Smooth muscle cell (in vitro differentiated cells): ENCODE data around the gene BTC. TPM values are rescaled to one million over a fixed set of nuclear protein-coding genes. Genes with fewer than 3 reads are reported as not detected.
A peak's percentile ranks its signal among the peaks of the same experiment; 100 is the strongest.

ENCODE experiments used
- DNase-seq: peaks from one replicate; lab custom pipeline; 2025; ENCODE audit not compliant: unreplicated experiment; lab: John Stamatoyannopoulos, UW
- H2AFZ ChIP-seq: fragments of 200-600 bp; sonication (generic); 2 replicates; pipeline ENCODE4 v1.6.0; 2016; ENCODE audit warnings: antibody characterized with exemption, low read depth, mild to moderate bottlenecking
- H3F3A ChIP-seq: fragments of 200-600 bp; sonication (generic); 2 replicates; pipeline ENCODE4 v1.6.0; 2017; ENCODE audit warnings: antibody characterized with exemption, low read depth
- H3K27ac ChIP-seq: fragments of 200-600 bp; sonication (generic); 2 replicates; pipeline ENCODE4 v1.5.1; 2016; ENCODE audit warnings: low read depth, mild to moderate bottlenecking
- H3K27me3 ChIP-seq: fragments of 200-600 bp; sonication (generic); 2 replicates; pipeline ENCODE4 v1.6.1; 2016; ENCODE audit warnings: low read depth, mild to moderate bottlenecking
- H3K36me3 ChIP-seq: fragments of 200-600 bp; sonication (generic); 2 replicates; pipeline ENCODE4 v1.5.1; 2016; ENCODE audit warnings: low read depth
- H3K4me1 ChIP-seq: fragments of 200-600 bp; sonication (generic); 2 replicates; pipeline ENCODE4 v1.5.1; 2016; ENCODE audit warnings: low read depth
- H3K4me2 ChIP-seq: fragments of 200-600 bp; sonication (generic); 2 replicates; pipeline ENCODE4 v1.6.0; 2016; ENCODE audit warnings: mild to moderate bottlenecking
- H3K4me3 ChIP-seq: fragments of 200-600 bp; sonication (generic); 2 replicates; pipeline ENCODE4 v1.5.1; 2016; ENCODE audit warnings: mild to moderate bottlenecking
- H3K79me2 ChIP-seq: fragments of 200-600 bp; sonication (generic); 2 replicates; pipeline ENCODE4 v1.6.0; 2016; ENCODE audit warnings: low read depth, mild to moderate bottlenecking
- H3K9ac ChIP-seq: fragments of 200-600 bp; sonication (generic); 2 replicates; pipeline ENCODE4 v1.6.0; 2016; ENCODE audit warnings: low read depth
- H3K9me3 ChIP-seq: fragments of 200-600 bp; sonication (generic); replicated peaks from 2 replicates; pipeline ENCODE4 v1.5.1; 2016; ENCODE audit warnings: low read depth
- H4K20me1 ChIP-seq: fragments of 200-600 bp; sonication (generic); 2 replicates; pipeline ENCODE4 v1.6.0; 2016; ENCODE audit warnings: low read depth
- CTCF ChIP-seq: fragments of 200-600 bp; sonication (generic); IDR thresholded peaks from 2 replicates; pipeline ENCODE4 v1.5.1; 2017; ENCODE audit warnings: borderline replicate concordance, mild to moderate bottlenecking, antibody characterized with exemption; ENCODE audit not compliant: insufficient read depth, poor library complexity, severe bottlenecking
- WGBS: methylation state at CpG from one replicate; pipeline ENCODE4 v1.1.7; 2016; ENCODE audit warnings: low lambda C conversion rate; 5-methylcytosine and 5-hydroxymethylcytosine counted together
- polyA plus RNA-seq: library from polyadenylated mRNA; unstranded; fragments of >200 nt; fragmentation: Nextera tagmentation; extraction: Ambion mirVana; gene quantifications from 2 replicates; pipeline ENCODE4 v1.2.1, GENCODE V29; 2016
- total RNA-seq: library from RNA; depleted of rRNA; stranded (reverse); fragments of >200 nt; gene quantifications from 2 replicates; pipeline ENCODE4 v1.2.3, GENCODE V29; 2014

The BTC gene, protein sequence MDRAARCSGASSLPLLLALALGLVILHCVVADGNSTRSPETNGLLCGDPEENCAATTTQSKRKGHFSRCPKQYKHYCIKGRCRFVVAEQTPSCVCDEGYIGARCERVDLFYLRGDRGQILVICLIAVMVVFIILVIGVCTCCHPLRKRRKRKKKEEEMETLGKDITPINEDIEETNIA
- total RNA-seq, result 0.18 TPM in 1 of 2 replicates, not detected in the other
- polyA plus RNA-seq, result 0.21 TPM in 1 of 2 replicates, not detected in the other

DNA sequence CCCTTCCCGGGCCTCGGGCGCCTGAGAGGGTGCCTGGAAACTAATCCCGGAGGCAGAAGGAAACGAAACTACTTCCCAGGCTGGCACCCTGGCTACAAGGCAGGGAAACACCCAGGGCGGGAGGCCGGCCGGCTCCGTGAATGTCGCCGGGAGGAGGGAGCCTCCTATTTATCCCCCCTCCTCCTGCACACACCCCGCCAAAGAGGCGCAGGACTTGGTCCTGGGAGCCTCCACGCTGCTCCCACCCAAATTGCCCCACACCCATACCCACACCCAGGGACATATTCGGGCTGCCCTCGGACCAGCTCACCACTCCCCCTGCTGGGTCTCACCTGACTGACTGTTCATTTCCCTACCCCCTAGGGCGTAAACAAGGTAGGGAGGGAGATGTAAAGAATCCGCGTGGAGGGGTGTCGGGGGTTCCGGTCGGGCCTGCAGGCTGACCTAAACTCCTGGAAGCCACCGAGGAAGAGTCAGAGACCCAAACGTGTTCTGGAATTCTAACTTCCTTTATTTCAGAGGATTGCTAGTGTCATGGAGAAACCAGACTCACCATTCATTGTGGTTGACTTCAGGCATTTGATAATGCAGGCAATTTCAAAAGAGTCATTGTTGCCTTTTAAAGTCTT, at the start of gene BTC:
TSS of gene BTC (minus strand) at position 142 of the 629 bp plus-strand sequence. CDS start 198 bp downstream, outside the sequence.
- peak within 1 kb of the TSS; percentile 55 for H3K4me3 ChIP-seq
- peak within 1 kb of the TSS; percentile 85 for H3K4me2 ChIP-seq
- peaks cover 37% of the 10 kb centered on the region for H3K27me3 ChIP-seq
- peak; percentile 16 for TF ChIP-seq CTCF
- H3K4me1 ChIP-seq, result no peaks in the 10 kb centered on the region
- H2AFZ ChIP-seq, result peak within 1 kb of the TSS; percentile 77
- H3K9ac ChIP-seq, result no peak within 1 kb of the TSS
- WGBS, result 48% methylated on average over 24 of the region's 24 CpGs
- DNase-seq, result no peak
- H4K20me1 ChIP-seq, result no peaks in the 10 kb centered on the region
- H3K9me3 ChIP-seq, result no peaks in the 10 kb centered on the region
- H3K36me3 ChIP-seq, result no peaks in the 10 kb centered on the region
- no peaks in the 10 kb centered on the region for H3F3A ChIP-seq
- H3K79me2 ChIP-seq, result no peaks in the 10 kb centered on the region
- no peak within 1 kb of the TSS for H3K27ac ChIP-seq

- H3K79me2 ChIP-seq, result no peaks in the 10 kb centered on the region
- H2AFZ ChIP-seq, result no peak overlapping the region
- no peak overlapping the region for H3K9ac ChIP-seq
- H3K4me1 ChIP-seq, result no peaks in the 10 kb centered on the region
- 81% methylated on average over 7 of the region's 7 CpGs for WGBS
- no peaks in the 10 kb centered on the region for H3K27me3 ChIP-seq
- H3F3A ChIP-seq, result no peaks in the 10 kb centered on the region
- DNase-seq, result no peak
- no peaks in the 10 kb centered on the region for H3K9me3 ChIP-seq
- no peak overlapping the region for H3K27ac ChIP-seq
- no peak overlapping the region for H3K4me3 ChIP-seq
- no peak overlapping the region for H3K4me2 ChIP-seq
- TF ChIP-seq CTCF, result no peak
- no peaks in the 10 kb centered on the region for H3K36me3 ChIP-seq
- no peaks in the 10 kb centered on the region for H4K20me1 ChIP-seq
Measured at GRCh38 chr4:74840936-74841509, 46.7 kb upstream of the BTC start.

DNA sequence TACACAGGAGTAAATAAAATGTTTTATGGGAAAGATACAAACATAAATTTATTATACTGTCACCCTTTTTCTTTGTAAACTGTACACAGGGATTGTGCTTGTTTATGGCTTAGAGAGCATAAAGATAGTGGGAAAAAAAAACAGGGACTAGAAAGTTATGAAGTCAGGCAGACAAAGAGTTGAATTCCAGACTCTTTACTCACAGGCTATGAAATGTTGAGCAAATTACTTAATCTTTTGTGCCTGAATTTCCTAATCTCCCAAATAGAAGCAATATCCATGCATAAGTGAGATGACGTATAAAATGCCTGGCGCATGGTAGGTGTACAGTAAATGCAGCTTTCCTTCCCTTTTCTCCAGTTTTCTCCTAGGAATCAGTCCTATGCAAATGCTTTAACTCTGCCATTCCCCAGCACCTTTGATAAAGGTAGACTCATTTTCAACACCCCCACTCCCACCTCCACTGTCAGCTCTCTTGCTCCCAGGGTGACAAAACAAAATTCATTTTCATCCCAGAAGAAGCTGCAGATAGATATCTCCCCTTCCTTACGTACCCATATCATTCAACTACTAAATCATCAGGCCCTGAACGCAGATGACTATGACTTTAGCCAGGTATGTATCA, 44.5 kb upstream of the BTC start:
- WGBS, result 67% methylated on average over 4 of the region's 4 CpGs
- no peak for TF ChIP-seq CTCF

More for the DNA sequence above, 44.5 kb upstream of the BTC start:
- Histone ChIP-seq H3K79me2 (no peaks in the 10 kb centered on the region), H4K20me1 (no peaks in the 10 kb centered on the region), H3K9me3 (no peaks in the 10 kb centered on the region), H3K4me1 (no peaks in the 10 kb centered on the region), H3K27me3 (no peaks in the 10 kb centered on the region), H2AFZ (no peak overlapping the region), H3K36me3 (no peaks in the 10 kb centered on the region), H3K4me2 (peak overlapping the region; percentile 10), H3K27ac (no peak overlapping the region), H3K4me3 (no peak overlapping the region), H3K9ac (no peak overlapping the region), H3F3A (no peaks in the 10 kb centered on the region)
- DNase-seq, result no peak
